HG03060 (cell line): ENCODE results near the gene IQCN.

Source experiments
- ATAC-seq: cut with Tn5 transposase; IDR thresholded peaks from one replicate; pipeline ENCODE4 v1.9.1; 2021; ENCODE audit warnings: low read depth, moderate number of reproducible peaks; ENCODE audit not compliant: unreplicated experiment

The IQCN gene

DNA sequence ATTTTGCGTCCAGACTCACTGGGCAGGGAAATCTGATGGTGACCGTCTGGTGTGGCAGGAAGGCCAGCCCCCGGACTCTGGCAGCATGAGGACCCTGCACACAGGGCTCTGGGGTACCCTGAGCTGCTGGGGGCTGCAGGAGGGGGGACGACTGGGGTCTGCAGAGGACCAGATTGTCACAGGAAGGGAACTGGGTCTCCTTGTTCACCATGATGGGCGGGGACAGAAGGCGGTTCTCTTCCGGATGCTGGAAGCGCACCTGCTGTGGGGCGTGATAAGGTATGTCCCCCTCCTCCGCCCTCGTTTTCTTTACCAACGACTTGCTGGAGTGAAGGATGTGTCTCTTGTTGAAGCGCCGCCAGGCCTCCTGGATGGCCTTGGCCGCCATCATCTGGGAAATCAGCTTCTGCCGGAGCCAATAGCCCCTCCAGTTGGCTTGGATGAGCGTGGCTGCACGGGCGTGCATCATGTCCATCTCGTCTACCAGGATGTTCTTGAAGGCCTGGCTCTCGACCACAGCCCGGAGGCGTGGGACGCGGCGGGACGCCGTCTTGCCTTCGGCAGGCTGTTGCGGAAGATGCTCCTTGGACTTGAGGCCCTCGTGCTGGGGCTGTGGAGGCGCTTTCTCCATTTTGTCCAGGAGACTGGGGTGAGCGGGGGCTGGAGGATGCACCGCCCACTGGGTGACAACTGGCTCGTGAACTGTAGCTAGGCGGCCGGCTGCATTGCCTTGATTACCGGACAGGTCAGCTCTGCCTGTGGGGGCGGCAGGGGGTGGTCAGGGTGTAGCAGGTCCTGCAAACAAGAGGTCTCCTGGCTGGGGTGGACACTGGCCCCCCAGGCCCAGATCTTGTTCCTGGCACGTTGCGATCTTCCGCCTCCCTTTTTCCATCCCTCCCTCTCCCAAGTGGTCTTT lies 7.2 kb downstream of the IQCN start:
- ATAC-seq, result no peak

GRCh38 chr19:18265582-18265981 lies 8.7 kb downstream of the IQCN start:
- no peak for ATAC-seq

GRCh38 chr19:18264971-18265540 lies 9.2 kb downstream of the IQCN start:
- no peak for ATAC-seq

DNA sequence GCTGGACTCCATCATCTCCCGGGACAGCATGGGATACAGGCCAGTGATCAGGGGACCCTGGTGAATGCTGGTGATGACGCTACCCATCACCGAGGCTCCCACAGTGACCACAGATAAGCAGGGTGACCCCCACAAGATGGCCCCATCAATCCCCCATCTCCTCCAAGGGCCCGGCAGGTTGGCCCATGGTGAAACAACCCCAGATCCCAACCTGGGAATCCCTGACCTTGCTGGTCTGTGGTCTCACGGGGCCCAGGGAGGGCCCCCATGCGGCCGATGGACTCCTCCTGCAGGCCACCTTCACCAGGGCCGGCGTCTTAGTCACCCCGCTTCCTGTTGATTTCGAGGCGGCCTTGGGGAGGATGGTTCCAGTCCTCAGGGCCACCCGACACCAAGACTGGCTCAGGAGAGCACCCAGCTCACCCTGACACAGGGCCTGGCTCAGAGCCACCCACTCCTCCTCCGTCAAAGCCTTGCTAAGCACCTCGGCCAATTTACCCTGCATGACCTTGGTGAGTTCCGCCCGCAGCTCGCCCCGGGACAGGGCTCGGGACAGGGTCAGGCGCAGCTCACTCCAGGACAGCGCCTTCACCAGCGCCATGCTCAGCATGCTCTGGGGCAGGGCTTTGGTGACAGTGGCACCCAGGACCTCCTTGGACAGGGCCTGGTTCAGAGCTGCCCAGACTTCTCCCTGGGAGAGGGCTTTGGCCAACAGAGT lies 10.0 kb downstream of the IQCN start:
- no peak for ATAC-seq

DNA sequence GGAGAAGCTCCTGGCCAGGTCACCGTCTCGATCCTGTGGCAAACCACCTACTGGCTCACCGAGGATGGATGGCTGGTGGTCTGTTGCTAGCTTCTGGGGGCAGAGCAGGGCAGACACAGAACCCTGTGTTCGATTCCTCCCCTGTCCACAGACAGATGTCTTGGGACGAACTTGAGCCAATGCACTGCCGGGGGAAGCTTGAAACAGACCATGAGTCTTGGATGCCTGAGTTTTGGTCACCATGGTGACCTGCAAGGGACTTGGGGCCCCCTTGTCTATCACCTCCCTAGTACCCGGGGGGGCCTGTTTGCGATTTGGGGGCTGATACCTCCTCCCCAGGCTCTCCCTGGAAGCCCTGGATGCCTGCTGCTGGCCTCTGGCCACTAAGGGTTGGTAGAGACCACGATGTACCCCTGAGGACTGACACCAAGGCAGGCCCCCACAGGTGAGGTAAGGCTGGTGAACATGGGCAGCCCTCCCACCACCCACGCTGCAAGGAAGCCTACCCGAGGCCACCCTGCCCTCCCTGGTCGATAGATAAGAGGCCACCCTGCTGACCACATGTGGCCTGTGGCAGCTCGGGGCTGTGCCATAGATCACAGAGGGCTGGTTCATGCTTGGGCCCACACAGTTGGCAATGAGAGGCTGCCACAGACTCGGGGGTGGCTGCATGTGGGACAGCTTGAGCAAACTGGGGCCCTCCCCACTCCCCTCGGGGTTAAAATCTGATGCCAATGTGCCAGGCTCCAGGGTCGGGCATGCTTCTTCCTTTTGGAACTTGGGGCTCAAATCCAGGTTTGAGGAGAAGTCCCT lies 10.7 kb downstream of the IQCN start:
- ATAC-seq, result no peak

DNA sequence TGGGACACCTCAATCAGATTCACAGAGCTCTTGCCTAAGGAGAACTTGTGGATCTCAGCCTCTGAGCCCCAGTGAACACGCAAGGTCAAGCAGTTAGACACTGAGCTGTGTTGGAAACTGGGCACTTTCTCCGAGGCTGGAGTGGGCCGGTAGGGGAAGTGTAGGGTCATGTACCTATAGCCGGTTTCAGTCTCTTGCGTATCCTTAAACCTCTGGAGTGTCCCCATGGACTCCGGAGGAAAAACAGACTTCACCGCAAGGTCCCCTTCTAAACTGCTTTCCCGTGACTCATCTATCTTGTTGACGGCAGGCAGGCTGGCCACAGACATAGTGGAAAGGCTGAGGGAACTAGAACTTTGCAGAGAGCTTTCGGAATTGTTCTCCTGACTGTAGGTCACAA lies 11.3 kb downstream of the IQCN start:
- ATAC-seq, result no peak

GRCh38 chr19:18262144-18262543 lies 12.1 kb downstream of the IQCN start:
- no peak for ATAC-seq

DNA sequence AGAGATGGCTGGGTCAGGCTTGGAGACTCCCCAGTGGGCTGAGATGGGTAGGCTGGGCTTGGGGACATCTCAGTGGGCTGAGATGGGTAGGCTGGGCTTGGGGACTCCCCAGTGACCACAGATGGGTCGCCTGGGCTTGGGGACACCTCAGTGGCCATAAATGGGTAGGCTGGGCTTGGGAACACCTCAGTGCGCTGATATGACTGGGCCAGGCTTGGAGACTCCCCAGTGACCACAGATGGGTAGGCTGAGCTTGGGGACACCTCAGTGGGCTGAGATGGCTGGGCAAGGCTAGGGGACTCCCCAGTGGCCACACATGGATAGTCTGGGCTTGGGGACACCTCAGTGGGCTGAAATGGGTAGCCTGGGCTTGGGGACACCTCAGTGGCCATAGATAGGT lies 12.8 kb downstream of the IQCN start:
- ATAC-seq, result no peak

GRCh38 chr19:18259893-18260292 lies 14.4 kb downstream of the IQCN start:
- no peak for ATAC-seq

DNA sequence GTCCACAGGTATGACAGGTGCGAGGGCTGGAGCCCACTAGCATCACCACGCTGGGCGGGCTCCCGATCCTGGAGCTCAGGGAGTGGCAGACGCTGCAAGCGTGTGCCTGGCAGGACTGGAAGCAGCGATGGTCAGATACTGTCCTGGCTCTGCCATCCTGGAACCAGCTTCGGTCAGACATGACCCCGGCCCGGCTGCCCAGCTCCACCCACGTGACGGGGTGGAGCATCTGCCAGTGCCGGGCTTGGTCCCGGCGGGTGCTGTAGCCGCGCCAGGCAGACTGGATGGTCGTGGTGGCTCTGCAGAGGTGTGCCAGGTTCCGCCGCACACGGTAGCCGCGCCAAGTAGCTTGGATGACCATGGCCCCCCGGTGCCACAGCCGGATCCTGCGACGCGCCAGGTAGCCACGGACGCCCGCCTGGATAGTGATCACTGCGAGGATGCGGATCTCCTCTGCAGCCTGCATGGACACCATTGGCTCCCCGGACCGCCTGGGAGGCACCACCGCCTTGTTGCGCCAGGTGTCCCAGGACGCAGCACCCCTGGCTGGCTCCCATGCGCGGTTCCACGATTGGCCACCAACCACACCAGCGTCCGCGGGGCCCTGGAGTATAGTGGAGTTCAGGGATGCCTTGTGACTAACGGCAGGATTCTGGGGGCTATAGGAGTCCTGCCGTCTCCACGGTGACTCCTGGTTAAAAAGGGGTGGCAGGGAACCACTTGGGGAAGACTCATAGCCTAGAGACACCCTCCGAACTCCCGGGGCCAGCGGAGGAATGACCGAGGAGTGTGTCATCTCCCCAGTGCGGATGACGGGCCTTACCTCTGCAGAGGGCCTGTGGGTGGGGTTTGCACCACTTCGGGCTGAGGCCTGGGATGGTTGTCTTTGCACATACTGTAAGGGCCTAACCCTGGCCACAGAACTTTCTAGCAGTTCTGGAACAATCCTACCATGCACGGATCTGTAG lies 16.5 kb downstream of the IQCN start:
- no peak for ATAC-seq

DNA sequence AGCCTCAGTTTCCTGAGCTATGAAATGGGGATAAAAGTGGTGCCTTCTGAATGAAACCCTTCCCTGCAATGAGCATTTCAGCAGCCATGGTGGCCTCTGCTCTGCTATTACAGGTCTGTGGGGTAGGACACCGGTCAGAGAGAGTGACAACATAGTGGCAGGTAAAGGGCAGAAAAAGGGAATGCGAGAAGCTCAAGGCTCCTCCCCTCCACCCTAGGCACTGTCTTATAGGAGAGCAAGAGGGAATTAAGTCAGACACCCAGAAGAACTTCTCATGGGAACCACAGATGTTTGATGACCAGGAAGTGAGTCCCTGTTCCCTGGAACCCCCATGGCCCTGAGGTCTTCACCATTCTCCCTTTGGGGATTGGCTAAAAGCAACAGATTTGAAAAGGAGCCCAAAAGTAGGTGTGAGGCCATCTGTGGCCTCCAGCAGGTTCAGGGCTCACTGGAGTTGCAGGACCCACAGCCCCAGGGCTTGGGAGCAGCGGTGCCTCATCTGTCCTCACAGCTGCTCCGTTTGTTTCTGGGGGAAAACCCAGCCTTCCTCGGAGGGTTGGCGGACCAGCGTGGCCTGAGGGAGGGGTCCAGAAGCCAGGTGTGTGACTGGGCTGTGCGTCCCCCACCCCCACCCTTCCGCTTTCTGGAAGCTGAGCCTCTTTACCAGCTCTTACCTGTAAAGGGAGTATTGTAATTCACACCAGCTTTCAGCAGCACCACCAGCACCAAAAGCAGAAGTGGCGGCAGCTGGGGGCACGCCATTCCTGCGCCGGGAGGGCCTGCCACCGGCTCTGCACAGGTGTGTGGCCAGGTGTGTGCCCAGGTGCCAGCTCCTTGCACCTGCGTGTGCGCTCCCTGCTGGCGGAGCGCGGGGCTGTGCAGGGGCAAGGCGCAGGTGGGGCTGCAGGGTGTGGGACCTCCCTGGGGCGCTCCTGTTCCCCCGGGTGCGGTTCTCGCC lies 19.4 kb downstream of the IQCN start:
- no peak for ATAC-seq

GRCh38 chr19:18253716-18254115 lies 20.5 kb downstream of the IQCN start:
- no peak for ATAC-seq

DNA sequence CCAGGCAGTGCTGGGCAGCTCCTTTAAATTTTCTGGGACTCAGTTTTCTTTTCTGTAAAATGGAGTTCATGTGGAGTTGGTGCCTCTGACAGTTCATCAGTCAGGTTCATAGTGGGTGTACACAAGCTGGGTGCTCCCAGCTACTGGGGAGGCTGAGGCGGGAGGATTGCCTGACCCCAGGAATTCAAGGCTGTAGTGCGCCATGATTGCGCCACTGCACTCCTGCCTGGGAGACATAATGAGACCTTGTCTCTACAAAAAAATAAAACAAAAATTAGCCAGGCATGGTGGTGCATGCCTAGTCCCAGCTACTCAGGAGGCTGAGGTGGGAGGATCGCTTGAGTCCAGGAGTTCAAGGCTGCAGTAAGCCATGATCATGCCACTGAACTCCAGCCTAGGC lies 21.1 kb downstream of the IQCN start:
- no peak for ATAC-seq

GRCh38 chr19:18252370-18252717 lies 21.9 kb downstream of the IQCN start:
- no peak for ATAC-seq

- ATAC-seq, result no peak
These were observed 22.5 kb downstream of the IQCN start for GRCh38 chr19:18251587-18252369.

DNA sequence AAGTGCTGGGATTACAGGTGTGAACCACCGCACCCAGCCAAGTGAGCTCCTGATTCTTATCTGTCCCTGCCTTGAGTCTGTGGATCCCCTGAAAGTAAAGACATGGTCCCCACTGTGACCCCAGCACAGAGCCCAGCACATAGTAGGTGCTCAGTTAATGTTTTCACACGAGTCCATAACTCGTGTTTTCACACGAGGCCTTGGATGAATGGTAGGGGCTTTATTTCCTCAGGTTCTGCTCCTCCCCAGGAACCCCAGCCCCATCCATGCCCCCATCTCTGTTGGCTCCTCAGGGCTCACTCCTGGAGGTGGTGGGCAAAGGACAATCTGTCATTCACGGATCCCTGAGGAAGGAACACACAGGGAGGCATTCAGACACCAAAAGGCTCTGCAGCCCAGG lies 24.4 kb downstream of the IQCN start:
- ATAC-seq, result no peak

GRCh38 chr19:18245297-18245696 lies 29.0 kb downstream of the IQCN start:
- no peak for ATAC-seq

GRCh38 chr19:18239303-18239702 lies 34.9 kb downstream of the IQCN start:
- no peak for ATAC-seq
